OCI-LY7 (cell line): ENCODE results near the gene CSTPP1. TPM values are rescaled to one million over a fixed set of nuclear protein-coding genes. Genes with fewer than 3 reads are reported as not detected.

Experiments used
- BruUV-seq: library from RNA; stranded (reverse); fragments of 400-500 nt; replicated peaks from 2 replicates; lab custom pipeline; 2021; lab: Mats Ljungman, UMichigan
- CTCF ChIA-PET: fragments of 300-600 bp; sonication (Branson Sonifier 250); formaldehyde crosslinking; loops from one replicate; lab custom pipeline; 2022; ENCODE audit warnings: antibody characterized with exemption; ENCODE audit not compliant: unreplicated experiment; lab: Charles Lee
- POLR2A ChIA-PET: fragments of 300-600 bp; sonication (Branson Sonifier 250); formaldehyde crosslinking; loops from one replicate; lab custom pipeline; 2022; ENCODE audit warnings: antibody characterized with exemption; lab: Charles Lee
- DNase-seq: peaks from one replicate; pipeline ENCODE4 v3.0.0-alpha.2; 2015; ENCODE audit warnings: low spot score
- H2AFZ ChIP-seq: fragments of 200-600 bp; sonication (generic), shearing (Covaris generic); 2 replicates; pipeline ENCODE4 v1.6.1; 2014; ENCODE audit warnings: mild to moderate bottlenecking, antibody characterized with exemption, low read length, moderate library complexity
- H3K27ac ChIP-seq: fragments of 200-600 bp; sonication (generic); 2 replicates; pipeline ENCODE4 v1.5.1; 2014; ENCODE audit warnings: mixed run types, low read depth, mild to moderate bottlenecking, moderate library complexity, low read length, inconsistent platforms; ENCODE audit not compliant: poor library complexity, severe bottlenecking
- H3K36me3 ChIP-seq: fragments of 200-600 bp; sonication (generic); 2 replicates; pipeline ENCODE4 v1.6.1; 2014; ENCODE audit warnings: mild to moderate bottlenecking, antibody characterized with exemption, low read length, moderate library complexity, mixed read lengths; ENCODE audit not compliant: insufficient read depth
- H3K4me1 ChIP-seq: fragments of 200-600 bp; sonication (generic); 2 replicates; pipeline ENCODE4 v1.5.1; 2014; ENCODE audit warnings: mild to moderate bottlenecking, low read length; ENCODE audit not compliant: insufficient read depth, poor library complexity, severe bottlenecking
- H3K4me2 ChIP-seq: fragments of 200-600 bp; sonication (generic); 2 replicates; pipeline ENCODE4 v1.6.1; 2014; ENCODE audit warnings: mild to moderate bottlenecking, low read length
- H3K4me3 ChIP-seq: fragments of 200-600 bp; sonication (generic); 2 replicates; pipeline ENCODE4 v1.5.1; 2014; ENCODE audit warnings: mild to moderate bottlenecking, low read depth, low read length; ENCODE audit not compliant: poor library complexity, severe bottlenecking
- H3K79me2 ChIP-seq: fragments of 200-600 bp; sonication (generic); 2 replicates; pipeline ENCODE4 v1.6.1; 2016; ENCODE audit warnings: low read depth, mild to moderate bottlenecking, low read length, moderate library complexity, mixed read lengths; ENCODE audit not compliant: insufficient read depth
- H3K9me2 ChIP-seq: fragments of 200-600 bp; sonication (generic); 2 replicates; pipeline ENCODE4 v1.6.1; 2016; ENCODE audit warnings: mild to moderate bottlenecking, low read length, mixed read lengths; ENCODE audit not compliant: insufficient read depth
- H3K9me3 ChIP-seq: fragments of 200-600 bp; sonication (generic); 2 replicates; pipeline ENCODE4 v1.6.1; 2014; ENCODE audit warnings: mild to moderate bottlenecking, mixed run types, low read length, mixed read lengths
- H4K20me1 ChIP-seq: fragments of 200-600 bp; sonication (generic); 2 replicates; pipeline ENCODE4 v1.6.1; 2014; ENCODE audit warnings: mild to moderate bottlenecking, antibody characterized with exemption, low read length, moderate library complexity, mixed read lengths; ENCODE audit not compliant: insufficient read depth
- EZH2phosphoT487 ChIP-seq: fragments of 200-600 bp; sonication (generic); IDR thresholded peaks from 2 replicates; pipeline ENCODE4 v1.6.1; 2018; ENCODE audit warnings: low read depth, borderline replicate concordance, mild to moderate bottlenecking, mixed run types, antibody characterized with exemption, low read length, moderate library complexity, mixed read lengths
- intact Hi-C: fragments of 100-400 bp; cut with micrococcal nuclease; formaldehyde crosslinking; loops from one replicate; pipeline ENCODE4 v1.10.0; 2022; ENCODE audit not compliant: unreplicated experiment
- total RNA-seq, 2 experiments: library from RNA; depleted of rRNA in 1 of 2; stranded (reverse); fragments of >200 nt in 1 of 2; shearing (Covaris generic) in 1 of 2; gene quantifications; 2 replicates each; pipeline ENCODE4 v1.2.3, GENCODE V29; 2014 to 2022
- TF ChIP-seq, protein P1 (sequence below): fragments of 200-600 bp; sonication (generic); conservative IDR thresholded peaks from 2 replicates; pipeline ENCODE4 v1.5.1; 2014; ENCODE audit warnings: mild to moderate bottlenecking, antibody characterized with exemption, low read length, moderate library complexity, mixed read lengths

CSTPP1 gene
- total RNA-seq, 2 experiments from 2014 or later = 39.6 to 43.1 TPM

DNA sequence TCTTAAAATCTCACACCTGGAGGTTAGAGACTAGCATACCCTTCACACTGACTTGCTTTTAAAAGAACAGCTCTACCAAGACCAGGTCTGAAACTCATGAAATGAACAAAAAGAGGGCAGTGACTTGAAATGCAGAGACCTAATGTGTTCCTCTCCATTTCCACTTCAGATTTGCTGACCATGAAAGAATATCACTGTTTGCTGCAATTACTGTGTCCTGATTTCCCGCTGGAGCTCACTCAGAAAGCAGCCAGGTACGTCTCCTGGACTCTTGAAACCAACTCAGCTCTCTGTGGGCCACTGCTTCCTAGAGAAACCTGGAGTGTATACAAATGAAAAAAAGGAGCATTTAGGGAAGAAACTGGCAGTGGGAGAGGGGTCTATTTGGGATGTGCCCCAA lies 200.9 kb downstream of the CSTPP1 start:
- no peak for DNase-seq
- Histone ChIP-seq H3K27ac (no peak overlapping the region), H3K79me2 (no peaks in the 10 kb centered on the region), H2AFZ (no peak overlapping the region), H3K4me2 (no peak overlapping the region), H3K4me3 (no peak overlapping the region), H3K9me2 (no peaks in the 10 kb centered on the region), H3K36me3 (peaks cover 11% of the 10 kb centered on the region), H4K20me1 (no peaks in the 10 kb centered on the region), H3K9me3 (no peaks in the 10 kb centered on the region), H3K4me1 (peaks cover 34% of the 10 kb centered on the region)
- intact Hi-C loops = no loop called here
- no TSS peak for BruUV-seq
- ChIA-PET POLR2A (no interaction called here), CTCF (no interaction called here)
- TF ChIP-seq, protein P1, sequence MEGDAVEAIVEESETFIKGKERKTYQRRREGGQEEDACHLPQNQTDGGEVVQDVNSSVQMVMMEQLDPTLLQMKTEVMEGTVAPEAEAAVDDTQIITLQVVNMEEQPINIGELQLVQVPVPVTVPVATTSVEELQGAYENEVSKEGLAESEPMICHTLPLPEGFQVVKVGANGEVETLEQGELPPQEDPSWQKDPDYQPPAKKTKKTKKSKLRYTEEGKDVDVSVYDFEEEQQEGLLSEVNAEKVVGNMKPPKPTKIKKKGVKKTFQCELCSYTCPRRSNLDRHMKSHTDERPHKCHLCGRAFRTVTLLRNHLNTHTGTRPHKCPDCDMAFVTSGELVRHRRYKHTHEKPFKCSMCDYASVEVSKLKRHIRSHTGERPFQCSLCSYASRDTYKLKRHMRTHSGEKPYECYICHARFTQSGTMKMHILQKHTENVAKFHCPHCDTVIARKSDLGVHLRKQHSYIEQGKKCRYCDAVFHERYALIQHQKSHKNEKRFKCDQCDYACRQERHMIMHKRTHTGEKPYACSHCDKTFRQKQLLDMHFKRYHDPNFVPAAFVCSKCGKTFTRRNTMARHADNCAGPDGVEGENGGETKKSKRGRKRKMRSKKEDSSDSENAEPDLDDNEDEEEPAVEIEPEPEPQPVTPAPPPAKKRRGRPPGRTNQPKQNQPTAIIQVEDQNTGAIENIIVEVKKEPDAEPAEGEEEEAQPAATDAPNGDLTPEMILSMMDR = no peak
- TF ChIP-seq EZH2phosphoT487 = no peak

DNA sequence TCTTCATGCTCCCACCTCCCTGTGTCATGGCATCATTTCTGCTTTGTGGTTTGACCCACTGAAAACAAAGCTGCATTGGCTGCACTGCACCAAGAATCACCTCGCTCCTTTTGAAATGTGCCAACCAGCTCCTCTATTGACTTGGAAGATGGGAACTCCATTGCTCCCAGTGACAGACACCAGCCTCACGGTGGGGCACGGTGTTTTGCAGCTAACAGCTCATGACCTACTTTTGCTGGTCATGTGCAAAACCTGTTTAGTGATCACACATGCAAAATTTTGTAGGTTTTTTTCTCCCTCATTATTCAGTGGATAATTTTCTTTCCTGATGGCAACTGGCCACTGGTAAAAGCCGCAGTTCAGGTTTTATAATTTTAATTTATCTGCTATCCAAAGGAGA lies 203.3 kb downstream of the CSTPP1 start:
- H3K4me3 ChIP-seq = no peak overlapping the region
- no peaks in the 10 kb centered on the region for H4K20me1 ChIP-seq
- no peak for DNase-seq
- TF ChIP-seq, protein P1 = no peak
- no peak for TF ChIP-seq EZH2phosphoT487
- H2AFZ ChIP-seq = no peak overlapping the region
- ChIA-PET CTCF (interaction anchor here (0.8 kb wide), 1 partner anchor 28 kb away, joined by 3 read pairs; no protein-coding TSS in a partner anchor), POLR2A (interaction anchor here (0.7 to 1.4 kb wide), 6 partner anchors 9 to 136 kb away, joined by 3 to 7 read pairs (median 4); no protein-coding TSS in a partner anchor)
- H3K9me2 ChIP-seq = no peaks in the 10 kb centered on the region
- BruUV-seq = no TSS peak
- H3K27ac ChIP-seq = no peak overlapping the region
- intact Hi-C loops = no loop called here
- peaks cover 25% of the 10 kb centered on the region for H3K4me1 ChIP-seq
- no peaks in the 10 kb centered on the region for H3K79me2 ChIP-seq
- peaks cover 11% of the 10 kb centered on the region for H3K36me3 ChIP-seq
- no peaks in the 10 kb centered on the region for H3K9me3 ChIP-seq
- no peak overlapping the region for H3K4me2 ChIP-seq

DNA sequence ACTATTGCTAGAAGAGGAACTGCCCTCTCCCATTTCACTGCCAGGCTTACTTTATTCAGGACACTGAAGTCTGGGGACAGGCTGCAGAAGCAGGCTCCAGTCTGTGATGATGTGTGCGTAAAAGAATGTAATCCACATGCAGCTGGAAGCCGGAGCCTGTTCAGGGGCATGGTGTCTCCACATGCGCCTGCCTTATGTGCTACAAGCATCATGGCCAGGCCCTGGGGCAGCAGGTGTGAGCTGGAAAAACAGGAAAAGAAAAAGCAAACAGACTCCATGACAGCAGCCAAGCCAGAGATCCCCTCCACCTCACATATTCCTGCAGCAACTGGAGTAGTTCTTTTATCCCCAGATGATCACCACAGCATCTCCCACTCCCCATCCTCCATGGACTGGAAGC lies 206.8 kb downstream of the CSTPP1 start:
- DNase-seq = no peak
- Histone ChIP-seq H3K9me3 (no peaks in the 10 kb centered on the region), H3K4me1 (peaks cover 29% of the 10 kb centered on the region), H4K20me1 (no peaks in the 10 kb centered on the region), H3K36me3 (peaks cover 2% of the 10 kb centered on the region; the same call in 1 of the 2 replicates), H3K79me2 (no peaks in the 10 kb centered on the region), H3K4me2 (no peak overlapping the region), H3K9me2 (no peaks in the 10 kb centered on the region), H3K27ac (peak overlapping the region; percentile 3), H2AFZ (no peak overlapping the region), H3K4me3 (no peak overlapping the region)
- BruUV-seq = no TSS peak
- CTCF ChIA-PET = no interaction called here
- POLR2A ChIA-PET = interaction anchor here (1.1 to 1.6 kb wide), 2 partner anchors 18 to 33 kb away, joined by 3 to 4 read pairs; no protein-coding TSS in a partner anchor
- TF ChIP-seq EZH2phosphoT487 = no peak
- TF ChIP-seq, protein P1 = no peak
- intact Hi-C loops = no loop called here
